ENCODE results near the gene PHKA2.
"Not testable (repeated sequence)": the region's sequence is repeated elsewhere in the genome, so short reads cannot be mapped to it uniquely, and the experiment has no call there.

Gene PHKA2, protein sequence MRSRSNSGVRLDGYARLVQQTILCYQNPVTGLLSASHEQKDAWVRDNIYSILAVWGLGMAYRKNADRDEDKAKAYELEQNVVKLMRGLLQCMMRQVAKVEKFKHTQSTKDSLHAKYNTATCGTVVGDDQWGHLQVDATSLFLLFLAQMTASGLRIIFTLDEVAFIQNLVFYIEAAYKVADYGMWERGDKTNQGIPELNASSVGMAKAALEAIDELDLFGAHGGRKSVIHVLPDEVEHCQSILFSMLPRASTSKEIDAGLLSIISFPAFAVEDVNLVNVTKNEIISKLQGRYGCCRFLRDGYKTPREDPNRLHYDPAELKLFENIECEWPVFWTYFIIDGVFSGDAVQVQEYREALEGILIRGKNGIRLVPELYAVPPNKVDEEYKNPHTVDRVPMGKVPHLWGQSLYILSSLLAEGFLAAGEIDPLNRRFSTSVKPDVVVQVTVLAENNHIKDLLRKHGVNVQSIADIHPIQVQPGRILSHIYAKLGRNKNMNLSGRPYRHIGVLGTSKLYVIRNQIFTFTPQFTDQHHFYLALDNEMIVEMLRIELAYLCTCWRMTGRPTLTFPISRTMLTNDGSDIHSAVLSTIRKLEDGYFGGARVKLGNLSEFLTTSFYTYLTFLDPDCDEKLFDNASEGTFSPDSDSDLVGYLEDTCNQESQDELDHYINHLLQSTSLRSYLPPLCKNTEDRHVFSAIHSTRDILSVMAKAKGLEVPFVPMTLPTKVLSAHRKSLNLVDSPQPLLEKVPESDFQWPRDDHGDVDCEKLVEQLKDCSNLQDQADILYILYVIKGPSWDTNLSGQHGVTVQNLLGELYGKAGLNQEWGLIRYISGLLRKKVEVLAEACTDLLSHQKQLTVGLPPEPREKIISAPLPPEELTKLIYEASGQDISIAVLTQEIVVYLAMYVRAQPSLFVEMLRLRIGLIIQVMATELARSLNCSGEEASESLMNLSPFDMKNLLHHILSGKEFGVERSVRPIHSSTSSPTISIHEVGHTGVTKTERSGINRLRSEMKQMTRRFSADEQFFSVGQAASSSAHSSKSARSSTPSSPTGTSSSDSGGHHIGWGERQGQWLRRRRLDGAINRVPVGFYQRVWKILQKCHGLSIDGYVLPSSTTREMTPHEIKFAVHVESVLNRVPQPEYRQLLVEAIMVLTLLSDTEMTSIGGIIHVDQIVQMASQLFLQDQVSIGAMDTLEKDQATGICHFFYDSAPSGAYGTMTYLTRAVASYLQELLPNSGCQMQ

DNA sequence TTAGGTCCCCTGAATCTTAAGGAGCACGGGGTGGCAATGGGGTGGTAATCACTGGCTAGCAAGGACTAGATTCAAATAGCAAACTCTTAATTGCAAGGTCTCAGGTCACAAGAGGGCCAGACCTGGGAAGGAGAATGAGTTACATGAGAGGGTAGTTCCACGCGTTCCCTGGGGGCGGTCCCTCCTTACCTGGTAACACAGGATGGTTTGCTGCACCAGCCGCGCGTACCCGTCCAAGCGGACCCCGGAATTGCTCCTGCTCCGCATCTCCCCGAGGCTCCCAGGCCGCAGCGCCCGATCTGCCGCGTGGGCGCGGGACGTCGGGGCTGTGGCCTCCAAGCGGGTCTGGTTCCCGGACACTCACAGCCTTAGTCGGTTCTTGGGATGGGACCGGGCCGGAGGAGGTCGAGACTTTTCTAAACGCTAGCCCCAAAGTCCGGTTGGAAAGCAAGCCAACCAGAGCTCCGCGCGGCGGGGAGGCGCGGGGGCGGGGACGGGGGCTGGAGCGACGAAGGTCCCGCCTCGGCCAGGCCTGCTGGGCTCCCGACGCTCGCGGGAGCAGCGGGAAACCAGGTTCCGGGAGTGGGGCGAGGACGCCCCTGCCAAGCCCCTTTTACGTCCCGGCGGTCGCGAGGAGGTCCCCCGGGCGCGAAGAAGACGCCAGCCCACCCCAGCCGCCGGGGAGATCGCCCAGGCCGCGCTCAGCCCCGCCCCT is at the start of gene PHKA2:
Gene PHKA2, minus strand, starts transcription at position 449 of the 715 bp plus-strand sequence. Its CDS starts 182 bp downstream, at position 267.
- DNase-seq (ENCODE audit: extremely low spot score) = no peak
- CTCF ChIA-PET = interaction anchor here (0.5 kb wide), 1 partner anchor 297 kb away, joined by 4 read pairs; no protein-coding TSS in a partner anchor
- POLR2A ChIA-PET = no interaction called here
- TF ChIP-seq FOXA1 (IDR thresholded peaks at IDR 0.05) (no peak), L3MBTL2 (conservative IDR thresholded peaks at IDR 0.05) (peak; percentile 47; the same call in 1 of the 2 replicates)

DNA sequence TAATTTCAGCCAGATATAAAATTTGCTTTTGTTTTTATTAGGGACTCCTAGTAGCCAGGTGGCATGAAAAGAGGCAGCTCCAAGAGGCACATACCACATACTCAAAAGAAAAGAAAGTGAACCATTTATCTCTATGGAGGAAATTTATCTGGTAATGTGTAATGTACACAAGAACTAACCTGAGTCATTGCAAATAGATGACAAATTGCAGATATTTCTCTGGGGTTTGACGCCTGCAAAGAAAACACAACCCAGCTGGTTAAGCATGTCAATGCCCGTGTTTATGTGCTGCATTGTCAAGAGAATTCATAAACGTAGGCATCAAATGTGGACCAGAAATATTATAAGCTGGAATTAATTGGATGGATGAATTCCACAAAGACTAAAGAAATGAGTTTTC is 46.9 kb upstream of the PHKA2 start:
- POLR2A ChIA-PET = no interaction called here
- CTCF ChIA-PET = no interaction called here
- DNase-seq (ENCODE audit: extremely low spot score) = no peak
- no peak for TF ChIP-seq HDGF (IDR thresholded peaks at IDR 0.05; ENCODE audit: borderline replicate concordance)
- TF ChIP-seq ZNF384 (IDR thresholded peaks at IDR 0.05) = no peak
- no peak for TF ChIP-seq ARNT (IDR thresholded peaks at IDR 0.05)
- no peak for TF ChIP-seq SUZ12 (IDR thresholded peaks at IDR 0.05)
- TF ChIP-seq NFRKB (IDR thresholded peaks at IDR 0.05) = no peak

- TF ChIP-seq FOXK2 (IDR thresholded peaks at IDR 0.05) = no peak
- TF ChIP-seq SP1 (IDR thresholded peaks at IDR 0.05) = no peak
- no peak for TF ChIP-seq ZNF384 (IDR thresholded peaks at IDR 0.05)
- ChIA-PET CTCF (no interaction called here), POLR2A (no interaction called here)
- no peak for DNase-seq (ENCODE audit: extremely low spot score)
These were observed 44.6 kb upstream of the PHKA2 start for GRCh38 chrX:19028560-19028959.

GRCh38 chrX:19024366-19024765 is 40.5 kb upstream of the PHKA2 start:
- no peak for DNase-seq (ENCODE audit: extremely low spot score)
- TF ChIP-seq FOXK2 (IDR thresholded peaks at IDR 0.05) (no peak), L3MBTL2 (conservative IDR thresholded peaks at IDR 0.05) (no peak), FOXM1 (IDR thresholded peaks at IDR 0.05; ENCODE audit: borderline replicate concordance) (no peak), ELF4 (IDR thresholded peaks at IDR 0.05) (no peak), CTBP1 (IDR thresholded peaks at IDR 0.05; ENCODE audit: borderline replicate concordance) (no peak), FOXA1 (IDR thresholded peaks at IDR 0.05) (no peak), NFRKB (IDR thresholded peaks at IDR 0.05) (no peak)
- ChIA-PET CTCF (interaction anchor here (1.0 kb wide), 1 partner anchor 16 kb away, joined by 4 read pairs; no protein-coding TSS in a partner anchor), POLR2A (no interaction called here)

- ChIA-PET POLR2A (no interaction called here), CTCF (no interaction called here)
- DNase-seq (ENCODE audit: extremely low spot score) = no peak
- TF ChIP-seq LEF1 (IDR thresholded peaks at IDR 0.05; ENCODE audit: borderline replicate concordance) (no peak), HDGF (IDR thresholded peaks at IDR 0.05; ENCODE audit: borderline replicate concordance) (no peak), TARDBP (IDR thresholded peaks at IDR 0.05) (no peak), BHLHE40 (IDR thresholded peaks at IDR 0.05; ENCODE audit: borderline replicate concordance) (no peak), NFRKB (IDR thresholded peaks at IDR 0.05) (no peak), FOXA1 (IDR thresholded peaks at IDR 0.05) (no peak), CTBP1 (IDR thresholded peaks at IDR 0.05; ENCODE audit: borderline replicate concordance) (no peak), L3MBTL2 (conservative IDR thresholded peaks at IDR 0.05) (no peak), ELF4 (IDR thresholded peaks at IDR 0.05) (no peak), ZNF384 (IDR thresholded peaks at IDR 0.05) (no peak)
- TF ChIP-seq, protein P1, sequence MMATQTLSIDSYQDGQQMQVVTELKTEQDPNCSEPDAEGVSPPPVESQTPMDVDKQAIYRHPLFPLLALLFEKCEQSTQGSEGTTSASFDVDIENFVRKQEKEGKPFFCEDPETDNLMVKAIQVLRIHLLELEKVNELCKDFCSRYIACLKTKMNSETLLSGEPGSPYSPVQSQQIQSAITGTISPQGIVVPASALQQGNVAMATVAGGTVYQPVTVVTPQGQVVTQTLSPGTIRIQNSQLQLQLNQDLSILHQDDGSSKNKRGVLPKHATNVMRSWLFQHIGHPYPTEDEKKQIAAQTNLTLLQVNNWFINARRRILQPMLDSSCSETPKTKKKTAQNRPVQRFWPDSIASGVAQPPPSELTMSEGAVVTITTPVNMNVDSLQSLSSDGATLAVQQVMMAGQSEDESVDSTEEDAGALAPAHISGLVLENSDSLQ (IDR thresholded peaks at IDR 0.05) = no peak
These were observed 36.1 kb upstream of the PHKA2 start for GRCh38 chrX:19019996-19020395.

DNA sequence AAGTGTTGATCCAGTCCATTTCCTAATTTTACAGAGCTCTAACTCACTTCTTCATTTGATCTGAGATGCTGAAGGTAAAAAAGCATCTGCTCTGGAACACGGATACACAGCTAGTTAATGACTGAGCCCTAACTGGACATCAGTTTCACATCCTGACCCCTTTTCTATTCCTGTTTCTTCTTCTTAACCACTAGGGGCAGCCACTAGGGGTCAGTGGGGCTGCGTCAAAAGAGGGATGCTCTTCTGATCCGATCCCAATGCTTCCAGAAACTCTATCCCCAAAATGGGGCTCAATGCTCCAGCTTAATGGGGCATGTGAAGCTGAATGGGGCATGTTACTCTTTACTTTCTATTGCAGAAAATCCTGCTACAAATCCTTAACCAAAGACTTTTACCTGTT is 33.4 kb upstream of the PHKA2 start:
- TF ChIP-seq FOXA1 (IDR thresholded peaks at IDR 0.05) = no peak
- no peak for TF ChIP-seq CTBP1 (IDR thresholded peaks at IDR 0.05; ENCODE audit: borderline replicate concordance)
- TF ChIP-seq L3MBTL2 (conservative IDR thresholded peaks at IDR 0.05) = no peak
- TF ChIP-seq LEF1 (IDR thresholded peaks at IDR 0.05; ENCODE audit: borderline replicate concordance) = no peak
- no peak for TF ChIP-seq ELF4 (IDR thresholded peaks at IDR 0.05)
- TF ChIP-seq ZNF384 (IDR thresholded peaks at IDR 0.05) = no peak
- TF ChIP-seq HDGF (IDR thresholded peaks at IDR 0.05; ENCODE audit: borderline replicate concordance) = no peak
- TF ChIP-seq TARDBP (IDR thresholded peaks at IDR 0.05) = no peak
- TF ChIP-seq NFRKB (IDR thresholded peaks at IDR 0.05) = no peak
- TF ChIP-seq FOXM1 (IDR thresholded peaks at IDR 0.05; ENCODE audit: borderline replicate concordance) = no peak
- no peak for TF ChIP-seq BHLHE40 (IDR thresholded peaks at IDR 0.05; ENCODE audit: borderline replicate concordance)
- ChIA-PET POLR2A (no interaction called here), CTCF (interaction anchor here (0.6 to 1.3 kb wide), 8 partner anchors 10 to 629 kb away, joined by 3 to 5 read pairs (median 4); no protein-coding TSS in a partner anchor)
- peak; percentile 51 for DNase-seq (ENCODE audit: extremely low spot score)

GRCh38 chrX:19016614-19017013 is 32.7 kb upstream of the PHKA2 start:
- POLR2A ChIA-PET; DNase-seq (ENCODE audit: extremely low spot score): not testable (repeated sequence)
- CTCF ChIA-PET = interaction anchor here (0.6 to 1.3 kb wide), 4 partner anchors 23 to 326 kb away, joined by 3 to 5 read pairs (median 4); no protein-coding TSS in a partner anchor
